Hepatocyte (in vitro differentiated cells): ENCODE results near the gene PDCD4.

Experiments used
- EZH2phosphoT487 ChIP-seq: fragments of 200-600 bp; sonication (generic); IDR thresholded peaks from one replicate; pipeline ENCODE4 v1.6.1; 2018; ENCODE audit warnings: antibody characterized with exemption, mild to moderate bottlenecking, low read depth, moderate library complexity; ENCODE audit not compliant: unreplicated experiment, severe bottlenecking
- TF ChIP-seq, protein P1 (sequence below): fragments of 200-600 bp; sonication (generic); IDR thresholded peaks from 2 replicates; pipeline ENCODE4 v1.5.1; 2016; ENCODE audit warnings: antibody characterized with exemption, mild to moderate bottlenecking; ENCODE audit not compliant: poor library complexity

DNA sequence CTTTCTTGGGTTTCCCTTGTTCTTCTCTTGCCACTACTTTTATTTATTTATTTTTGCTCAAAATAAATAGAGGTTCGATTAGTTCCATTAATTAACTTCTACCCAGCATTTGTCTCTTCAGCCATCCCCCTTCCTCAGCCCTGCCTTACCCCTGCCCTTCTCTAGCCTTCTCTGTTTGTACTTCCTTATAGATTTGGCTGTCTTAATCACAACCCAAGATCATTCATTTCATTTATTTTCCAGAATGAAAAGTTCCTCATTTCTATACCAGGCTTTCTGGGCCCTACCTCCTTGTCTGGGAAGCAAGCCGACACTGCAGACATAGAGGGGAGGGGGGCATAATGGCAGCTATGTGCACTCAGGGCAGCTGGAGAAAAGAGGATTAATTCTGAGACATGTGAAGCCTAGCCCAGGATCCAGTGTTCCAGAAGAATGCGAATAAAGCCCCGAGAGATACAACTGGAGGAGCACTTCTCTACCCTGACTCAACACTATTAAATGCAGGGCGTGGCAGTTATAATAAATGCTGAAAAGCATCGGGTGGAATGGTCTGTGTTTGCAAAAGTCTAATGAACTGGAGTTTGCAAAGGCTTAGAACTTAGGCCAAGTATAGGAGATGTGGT, 6.4 kb upstream of the PDCD4 start:
- TF ChIP-seq, protein P1, sequence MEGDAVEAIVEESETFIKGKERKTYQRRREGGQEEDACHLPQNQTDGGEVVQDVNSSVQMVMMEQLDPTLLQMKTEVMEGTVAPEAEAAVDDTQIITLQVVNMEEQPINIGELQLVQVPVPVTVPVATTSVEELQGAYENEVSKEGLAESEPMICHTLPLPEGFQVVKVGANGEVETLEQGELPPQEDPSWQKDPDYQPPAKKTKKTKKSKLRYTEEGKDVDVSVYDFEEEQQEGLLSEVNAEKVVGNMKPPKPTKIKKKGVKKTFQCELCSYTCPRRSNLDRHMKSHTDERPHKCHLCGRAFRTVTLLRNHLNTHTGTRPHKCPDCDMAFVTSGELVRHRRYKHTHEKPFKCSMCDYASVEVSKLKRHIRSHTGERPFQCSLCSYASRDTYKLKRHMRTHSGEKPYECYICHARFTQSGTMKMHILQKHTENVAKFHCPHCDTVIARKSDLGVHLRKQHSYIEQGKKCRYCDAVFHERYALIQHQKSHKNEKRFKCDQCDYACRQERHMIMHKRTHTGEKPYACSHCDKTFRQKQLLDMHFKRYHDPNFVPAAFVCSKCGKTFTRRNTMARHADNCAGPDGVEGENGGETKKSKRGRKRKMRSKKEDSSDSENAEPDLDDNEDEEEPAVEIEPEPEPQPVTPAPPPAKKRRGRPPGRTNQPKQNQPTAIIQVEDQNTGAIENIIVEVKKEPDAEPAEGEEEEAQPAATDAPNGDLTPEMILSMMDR, result no peak
- no peak for TF ChIP-seq EZH2phosphoT487
